IgD-negative memory B cell (primary cell): ENCODE data around the gene SMAD9. TPM values are rescaled to one million over a fixed set of nuclear protein-coding genes. Genes with fewer than 3 reads are reported as not detected.

Source experiments
- H3K27ac Mint-ChIP-seq, 3 donors: one replicate each; pipeline ENCODE4 v1.8.0; 2020 to 2022; ENCODE audit warnings: mild to moderate bottlenecking in 3 of 3, mixed read lengths in 3 of 3, moderate library complexity in 1 of 3
- H3K27me3 Mint-ChIP-seq: one replicate; pipeline ENCODE4 v1.8.0; 2021; ENCODE audit warnings: mixed read lengths
- H3K36me3 Mint-ChIP-seq: one replicate; pipeline ENCODE4 v1.8.0; 2020; ENCODE audit warnings: mild to moderate bottlenecking, mixed read lengths
- H3K4me1 Mint-ChIP-seq, 3 donors: one replicate each; pipeline ENCODE4 v1.8.0; 2020 to 2022; ENCODE audit warnings: mixed read lengths in 3 of 3, mild to moderate bottlenecking in 1 of 3
- H3K4me3 Mint-ChIP-seq, 4 donors: one replicate each; pipeline ENCODE4 v1.8.0; 2020 to 2022; ENCODE audit warnings: mild to moderate bottlenecking in 4 of 4, mixed read lengths in 4 of 4, moderate library complexity in 3 of 4
- H3K9me3 Mint-ChIP-seq, 3 donors: one replicate each; pipeline ENCODE4 v1.8.0; 2020 to 2021; ENCODE audit warnings: mixed read lengths in 3 of 3, mild to moderate bottlenecking in 1 of 3
- polyA plus RNA-seq: library from polyadenylated mRNA; unstranded; fragments of 300-500 nt; fragmentation: Illumina TruSeq; gene quantifications from one replicate; pipeline ENCODE4 v1.2.3, GENCODE V29; 2021

Gene SMAD9
- polyA plus RNA-seq, 1 donor from 2014 or later: 0.04 TPM

- no peak overlapping the region for H3K4me3 Mint-ChIP-seq
- peaks cover 10% of the 10 kb centered on the region for H3K36me3 Mint-ChIP-seq
- H3K9me3 Mint-ChIP-seq: no peaks in the 10 kb centered on the region
- no peaks in the 10 kb centered on the region for H3K27me3 Mint-ChIP-seq
- peaks cover 0 to 3% (median 2%) of the 10 kb centered on the region in 3 donors for H3K4me1 Mint-ChIP-seq
- no peak overlapping the region for H3K27ac Mint-ChIP-seq
Measured at GRCh38 chr13:36834299-36834698, 85.7 kb downstream of the SMAD9 start.

DNA sequence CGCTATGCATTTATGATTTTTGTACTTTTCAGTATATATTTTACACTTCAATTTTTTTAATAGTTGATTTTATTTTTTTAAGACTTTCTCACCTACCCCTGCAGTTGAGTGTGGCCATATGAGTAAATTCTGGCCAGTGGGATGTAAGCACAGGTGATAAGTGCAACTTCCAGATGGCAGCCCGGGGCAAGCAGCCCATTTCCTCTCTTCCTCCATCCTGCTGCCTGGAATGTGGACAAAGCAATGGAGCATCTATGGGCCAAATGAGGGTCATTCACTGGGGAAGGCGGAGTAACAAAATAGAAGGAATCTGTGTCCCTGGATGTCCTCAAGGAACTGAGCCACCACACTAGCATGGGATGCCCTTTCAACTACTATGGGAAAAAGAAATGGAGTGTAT is 88.7 kb downstream of the SMAD9 start:
- H3K36me3 Mint-ChIP-seq: peaks cover 5% of the 10 kb centered on the region
- no peak overlapping the region for H3K4me3 Mint-ChIP-seq
- no peak overlapping the region for H3K27ac Mint-ChIP-seq
- peaks cover 0 to 2% (median 2%) of the 10 kb centered on the region in 3 donors for H3K4me1 Mint-ChIP-seq
- H3K9me3 Mint-ChIP-seq: no peaks in the 10 kb centered on the region
- H3K27me3 Mint-ChIP-seq: no peaks in the 10 kb centered on the region

DNA sequence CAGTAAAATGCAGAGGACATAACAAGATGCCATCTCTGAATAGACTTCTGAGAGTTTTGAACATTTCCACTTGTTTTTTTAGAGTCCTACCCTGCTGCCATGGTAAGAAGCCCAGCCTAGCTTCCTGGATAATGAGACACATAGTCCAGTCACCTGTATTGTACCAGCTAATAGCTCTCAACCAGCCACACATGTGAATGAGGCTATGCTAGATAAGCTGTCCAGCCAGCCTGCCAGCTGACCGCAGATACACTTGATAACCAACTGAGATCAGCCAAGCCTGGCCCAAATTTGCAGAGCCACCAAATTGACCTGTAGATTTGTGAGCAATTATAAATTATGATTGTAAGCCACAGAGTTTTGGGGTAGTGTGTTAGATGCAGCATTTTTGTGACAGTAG is 90.3 kb downstream of the SMAD9 start:
- no peak overlapping the region for H3K4me3 Mint-ChIP-seq
- peaks cover 0 to 2% (median 2%) of the 10 kb centered on the region in 3 donors for H3K4me1 Mint-ChIP-seq
- no peak overlapping the region for H3K27ac Mint-ChIP-seq
- no peaks in the 10 kb centered on the region for H3K27me3 Mint-ChIP-seq
- H3K36me3 Mint-ChIP-seq: peaks cover 3% of the 10 kb centered on the region
- no peaks in the 10 kb centered on the region for H3K9me3 Mint-ChIP-seq

- H3K4me3 Mint-ChIP-seq: peak overlapping the region in 2 of 4 donors; percentile 3 to 53
- H3K27ac Mint-ChIP-seq: no peak overlapping the region
- no peaks in the 10 kb centered on the region for H3K27me3 Mint-ChIP-seq
- H3K36me3 Mint-ChIP-seq: no peaks in the 10 kb centered on the region
- peaks cover 34 to 37% (median 34%) of the 10 kb centered on the region in 3 donors for H3K4me1 Mint-ChIP-seq
- no peaks in the 10 kb centered on the region for H3K9me3 Mint-ChIP-seq
Measured at GRCh38 chr13:36822785-36823184, 97.3 kb downstream of the SMAD9 start.

DNA sequence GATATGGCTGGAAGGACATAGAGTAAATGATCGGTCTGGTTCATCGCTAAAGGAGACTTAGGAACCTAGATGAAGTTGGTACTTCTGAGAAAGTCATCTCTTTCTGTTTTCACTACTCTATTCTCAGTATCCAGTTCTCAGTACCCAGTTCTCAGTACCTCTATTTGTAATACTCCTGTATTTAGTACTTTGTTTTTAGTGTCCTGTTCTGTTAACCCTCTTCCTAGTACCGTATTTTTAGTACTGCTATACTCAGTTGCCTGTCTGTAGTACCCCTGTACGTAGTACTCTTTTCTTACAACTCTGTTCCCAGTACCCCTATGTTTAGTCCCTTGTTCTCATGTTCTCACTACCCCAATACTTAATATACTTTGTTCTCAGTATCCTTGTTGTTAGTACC is 99.8 kb downstream of the SMAD9 start:
- H3K36me3 Mint-ChIP-seq: no peaks in the 10 kb centered on the region
- H3K4me1 Mint-ChIP-seq: peaks cover 34 to 37% (median 34%) of the 10 kb centered on the region in 3 donors
- peak overlapping the region; percentile 92 to 98 (median 96) for H3K4me3 Mint-ChIP-seq
- peak overlapping the region; percentile 73 to 95 (median 88) for H3K27ac Mint-ChIP-seq
- H3K27me3 Mint-ChIP-seq: peaks cover under 1% of the 10 kb centered on the region
- no peaks in the 10 kb centered on the region for H3K9me3 Mint-ChIP-seq

DNA sequence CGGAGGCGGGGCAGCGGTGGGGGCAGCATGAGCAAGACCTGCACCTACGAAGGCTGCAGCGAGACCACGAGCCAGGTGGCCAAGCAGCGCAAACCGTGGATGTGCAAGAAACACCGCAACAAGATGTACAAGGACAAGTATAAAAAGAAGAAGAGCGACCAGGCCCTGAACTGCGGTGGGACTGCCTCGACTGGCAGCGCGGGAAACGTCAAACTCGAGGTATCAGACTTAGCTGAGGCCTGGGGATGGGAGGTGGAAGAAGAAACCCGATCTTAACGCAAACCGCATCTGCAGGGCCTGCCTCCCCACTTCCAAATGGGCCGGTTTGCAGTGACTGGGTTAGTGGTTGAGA is 100.3 kb downstream of the SMAD9 start:
- no peaks in the 10 kb centered on the region for H3K36me3 Mint-ChIP-seq
- peak overlapping the region; percentile 92 to 98 (median 96) for H3K4me3 Mint-ChIP-seq
- peak overlapping the region; percentile 73 to 95 (median 88) for H3K27ac Mint-ChIP-seq
- H3K27me3 Mint-ChIP-seq: peaks cover 4% of the 10 kb centered on the region
- H3K4me1 Mint-ChIP-seq: peaks cover 34 to 37% (median 34%) of the 10 kb centered on the region in 3 donors
- H3K9me3 Mint-ChIP-seq: peaks cover 0 to under 1% (median under 1%) of the 10 kb centered on the region in 3 donors

DNA sequence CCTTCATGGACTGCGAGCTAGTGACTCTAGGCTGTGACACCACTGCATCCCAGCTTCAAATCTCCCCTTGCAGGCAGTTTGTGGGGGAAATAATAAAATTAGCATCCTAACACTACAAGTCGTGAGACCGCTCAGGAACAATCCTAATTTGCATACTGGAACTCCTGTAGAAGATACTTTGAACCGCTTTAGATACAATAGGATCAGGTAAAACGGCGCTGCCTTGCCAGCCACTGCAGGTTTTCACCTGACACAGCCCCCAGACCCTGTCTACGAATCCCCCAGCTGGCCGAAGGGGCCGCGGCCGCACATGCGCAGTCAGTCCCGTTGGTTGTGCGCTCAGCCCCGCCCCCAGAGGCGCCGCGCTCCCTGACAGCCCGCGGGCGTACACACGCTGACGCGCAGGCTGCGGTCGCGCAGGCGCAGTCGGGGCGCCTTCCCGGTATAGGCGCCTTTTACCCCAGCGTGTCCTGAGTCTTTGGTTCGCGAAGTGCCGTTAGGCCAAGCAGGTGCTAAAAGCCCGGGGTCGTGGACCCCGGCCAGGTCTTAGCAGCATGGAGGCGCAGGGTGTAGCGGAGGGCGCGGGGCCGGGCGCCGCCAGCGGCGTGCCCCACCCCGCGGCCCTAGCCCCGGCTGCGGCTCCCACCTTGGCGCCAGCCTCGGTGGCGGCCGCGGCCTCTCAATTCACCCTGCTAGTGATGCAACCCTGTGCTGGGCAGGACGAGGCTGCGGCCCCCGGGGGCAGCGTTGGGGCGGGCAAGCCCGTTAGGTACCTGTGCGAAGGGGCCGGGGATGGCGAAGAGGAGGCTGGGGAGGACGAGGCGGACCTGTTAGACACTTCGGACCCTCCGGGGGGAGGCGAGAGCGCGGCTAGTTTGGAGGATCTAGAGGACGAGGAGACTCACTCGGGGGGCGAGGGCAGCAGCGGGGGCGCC is 101.0 kb downstream of the SMAD9 start, which contains the start of gene RFXAP:
Gene RFXAP (plus strand): TSS at position 419 of the 935 bp plus-strand sequence. CDS start 136 bp downstream, at position 555.
- Mint-ChIP-seq H3K4me3 (peak within 1 kb of the TSS; percentile 92 to 98 (median 96)), H3K9me3 (peaks cover 0 to 6% (median 4%) of the 10 kb centered on the region in 3 donors), H3K27me3 (peaks cover 9% of the 10 kb centered on the region), H3K36me3 (no peaks in the 10 kb centered on the region), H3K27ac (peak within 1 kb of the TSS; percentile 73 to 95 (median 88)), H3K4me1 (peaks cover 33 to 37% (median 35%) of the 10 kb centered on the region in 3 donors)

DNA sequence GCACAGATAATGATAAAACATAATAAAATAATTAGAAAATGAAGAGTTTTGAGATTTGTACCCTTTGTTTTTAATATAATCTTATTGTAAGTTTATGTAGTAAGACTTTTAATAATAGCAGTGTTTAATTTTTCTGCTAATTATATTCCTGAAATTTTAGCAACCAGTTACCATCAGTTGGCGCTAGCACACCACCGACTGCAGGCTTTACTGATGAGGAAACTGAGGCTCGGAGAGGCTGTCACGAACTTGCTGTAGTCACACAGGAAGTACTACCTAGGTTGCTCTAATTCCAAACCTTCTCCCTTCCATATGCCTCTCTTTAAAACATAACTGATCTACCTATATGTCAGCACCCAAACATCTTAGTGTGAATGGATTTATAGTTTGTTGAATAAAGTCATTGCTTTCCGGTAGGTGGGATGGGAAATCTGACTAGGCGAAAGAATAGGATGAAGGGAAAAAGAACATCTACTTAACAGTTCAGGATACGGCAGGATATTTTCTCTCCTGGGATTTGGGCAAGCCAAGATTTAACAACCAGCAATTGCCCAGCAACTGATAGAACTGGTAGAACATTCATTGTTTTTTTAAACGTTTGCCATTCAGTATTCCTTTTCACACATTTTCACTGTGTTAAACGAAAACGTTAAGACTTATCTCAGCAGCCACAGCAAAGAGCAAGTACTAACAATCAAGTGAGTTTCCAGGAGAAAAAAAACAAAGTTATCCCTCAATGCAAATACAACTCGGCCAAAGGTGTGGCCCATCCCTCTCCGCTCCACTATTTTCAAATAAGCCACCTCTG is 101.8 kb downstream of the SMAD9 start:
- Mint-ChIP-seq H3K4me1 (peaks cover 30 to 35% (median 32%) of the 10 kb centered on the region in 3 donors), H3K27ac (peak overlapping the region; percentile 73 to 95 (median 88)), H3K4me3 (peak overlapping the region; percentile 92 to 98 (median 96)), H3K9me3 (peaks cover 0 to 6% (median 4%) of the 10 kb centered on the region in 3 donors), H3K36me3 (no peaks in the 10 kb centered on the region), H3K27me3 (peaks cover 9% of the 10 kb centered on the region)

DNA sequence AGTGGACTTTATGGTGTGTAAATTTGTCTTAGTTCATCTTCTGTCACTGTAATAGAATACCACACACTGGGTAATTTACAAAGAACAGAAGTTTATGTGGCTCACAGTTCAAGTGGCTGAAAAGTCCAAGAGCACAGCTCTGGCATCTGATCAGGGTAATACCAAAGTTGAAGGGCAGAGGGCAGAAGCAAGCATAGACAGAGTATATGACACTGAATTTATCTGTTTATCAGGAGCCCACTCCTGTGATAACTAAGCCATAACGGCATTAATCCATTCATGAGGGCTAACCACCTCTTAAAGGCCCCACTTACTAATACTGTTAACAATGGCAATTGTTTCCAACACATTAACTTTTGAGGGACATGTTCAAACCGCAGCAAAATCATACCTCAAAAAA is 105.0 kb downstream of the SMAD9 start:
- peaks cover 19% of the 10 kb centered on the region for H3K27me3 Mint-ChIP-seq
- H3K36me3 Mint-ChIP-seq: peaks cover 1% of the 10 kb centered on the region
- no peak overlapping the region for H3K4me3 Mint-ChIP-seq
- peaks cover 12 to 19% (median 16%) of the 10 kb centered on the region in 3 donors for H3K4me1 Mint-ChIP-seq
- H3K9me3 Mint-ChIP-seq: peaks cover 0 to 6% (median 4%) of the 10 kb centered on the region in 3 donors
- H3K27ac Mint-ChIP-seq: no peak overlapping the region

DNA sequence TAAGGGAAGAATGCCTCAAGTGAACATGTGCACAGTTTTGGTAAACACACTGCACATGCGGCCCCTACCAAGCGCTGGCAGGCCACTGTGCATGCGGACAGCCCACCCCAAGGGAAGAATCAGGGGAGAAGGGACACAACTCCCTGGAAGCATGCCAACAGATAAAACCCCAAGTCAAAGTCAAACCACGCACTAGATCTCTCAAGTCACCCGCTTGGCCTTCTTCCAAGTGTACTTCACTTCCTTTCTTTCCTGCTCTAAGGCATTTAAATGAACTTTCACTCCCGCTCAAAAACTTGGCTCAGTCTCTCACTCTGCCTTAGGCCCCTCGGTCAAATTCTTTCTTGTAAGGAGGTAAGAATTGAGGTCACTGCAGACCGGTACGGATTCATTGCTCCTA is 105.6 kb downstream of the SMAD9 start:
- Mint-ChIP-seq H3K27ac (no peak overlapping the region), H3K9me3 (peaks cover 0 to 6% (median 4%) of the 10 kb centered on the region in 3 donors), H3K4me1 (peaks cover 8 to 13% (median 11%) of the 10 kb centered on the region in 3 donors), H3K4me3 (peak overlapping the region in 1 of 4 donors; percentile 18), H3K27me3 (peaks cover 24% of the 10 kb centered on the region), H3K36me3 (peaks cover 3% of the 10 kb centered on the region)

DNA sequence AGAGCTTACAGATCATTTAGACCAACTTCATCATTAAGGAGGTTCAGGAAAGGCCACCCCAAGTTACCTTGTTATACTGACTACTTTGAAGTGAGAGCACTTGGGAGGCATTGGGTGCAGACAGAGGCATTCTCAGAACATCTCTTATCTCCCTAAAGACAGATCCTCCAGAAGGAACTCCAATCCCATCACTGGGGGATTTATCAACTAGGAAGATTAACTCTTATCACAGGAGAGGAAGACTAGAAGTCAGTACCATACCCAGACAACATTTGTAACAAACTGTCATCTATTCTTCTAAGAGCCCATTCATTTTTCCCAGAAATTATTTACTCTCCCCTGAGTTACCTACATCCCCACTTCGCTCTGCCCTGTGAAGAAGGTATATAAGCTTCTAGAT is 106.8 kb downstream of the SMAD9 start:
- peaks cover 24% of the 10 kb centered on the region for H3K27me3 Mint-ChIP-seq
- no peak overlapping the region for H3K4me3 Mint-ChIP-seq
- H3K9me3 Mint-ChIP-seq: peaks cover 0 to 6% (median 4%) of the 10 kb centered on the region in 3 donors
- peaks cover 3% of the 10 kb centered on the region for H3K36me3 Mint-ChIP-seq
- peaks cover 2 to 3% (median 2%) of the 10 kb centered on the region in 3 donors for H3K4me1 Mint-ChIP-seq
- no peak overlapping the region for H3K27ac Mint-ChIP-seq

DNA sequence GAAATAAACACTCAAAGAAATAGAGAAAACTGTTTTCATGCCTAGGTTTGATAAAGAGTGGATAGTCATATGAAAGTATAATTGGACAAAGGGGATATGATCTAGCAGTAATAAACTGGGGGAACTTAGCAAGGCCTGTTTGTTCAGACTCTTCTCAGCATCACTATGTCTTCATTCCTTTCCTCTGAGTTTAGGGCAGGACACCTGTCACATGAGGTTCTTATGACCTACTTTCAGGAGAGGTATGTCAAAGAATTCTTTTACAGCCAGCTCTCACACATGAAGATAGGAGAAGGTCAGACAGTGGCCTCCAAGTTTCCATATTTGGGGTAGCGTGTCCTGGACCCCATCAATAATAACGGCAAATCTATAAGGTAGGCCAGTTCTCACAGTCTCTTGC is 112.4 kb downstream of the SMAD9 start:
- H3K36me3 Mint-ChIP-seq: peaks cover 3% of the 10 kb centered on the region
- peaks cover 11 to 25% (median 13%) of the 10 kb centered on the region in 3 donors for H3K4me1 Mint-ChIP-seq
- no peaks in the 10 kb centered on the region for H3K9me3 Mint-ChIP-seq
- H3K27me3 Mint-ChIP-seq: peaks cover 15% of the 10 kb centered on the region
- H3K27ac Mint-ChIP-seq: no peak overlapping the region
- no peak overlapping the region for H3K4me3 Mint-ChIP-seq

DNA sequence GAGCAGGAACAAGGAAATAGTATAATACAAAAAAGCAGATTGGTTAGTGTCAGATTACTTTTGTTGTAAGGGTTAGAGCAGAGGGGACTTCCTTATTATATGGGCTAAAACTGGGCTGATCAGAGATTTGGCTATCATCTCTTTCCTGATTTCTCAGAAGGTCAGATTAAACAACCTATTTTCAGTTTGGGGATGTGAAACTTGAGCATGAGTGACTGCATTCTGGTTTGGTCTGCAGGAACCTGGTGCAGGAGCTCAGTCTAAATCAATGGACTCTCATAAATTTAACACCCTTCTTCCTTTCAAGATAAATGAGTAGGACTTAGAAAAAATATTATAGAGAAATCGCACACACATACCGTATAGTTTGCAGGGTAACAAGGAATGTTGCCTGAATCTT is 113.9 kb downstream of the SMAD9 start:
- peak overlapping the region in 1 of 4 donors; percentile 56 for H3K4me3 Mint-ChIP-seq
- H3K36me3 Mint-ChIP-seq: peaks cover 1% of the 10 kb centered on the region
- H3K4me1 Mint-ChIP-seq: peaks cover 11 to 25% (median 13%) of the 10 kb centered on the region in 3 donors
- H3K27me3 Mint-ChIP-seq: peaks cover 6% of the 10 kb centered on the region
- no peak overlapping the region for H3K27ac Mint-ChIP-seq
- H3K9me3 Mint-ChIP-seq: no peaks in the 10 kb centered on the region

- Mint-ChIP-seq H3K4me3 (no peak overlapping the region), H3K27me3 (peaks cover 5% of the 10 kb centered on the region), H3K9me3 (no peaks in the 10 kb centered on the region), H3K4me1 (peaks cover 11 to 25% (median 13%) of the 10 kb centered on the region in 3 donors), H3K27ac (no peak overlapping the region), H3K36me3 (peaks cover 3% of the 10 kb centered on the region)
Measured at GRCh38 chr13:36804588-36804987, 115.5 kb downstream of the SMAD9 start.

DNA sequence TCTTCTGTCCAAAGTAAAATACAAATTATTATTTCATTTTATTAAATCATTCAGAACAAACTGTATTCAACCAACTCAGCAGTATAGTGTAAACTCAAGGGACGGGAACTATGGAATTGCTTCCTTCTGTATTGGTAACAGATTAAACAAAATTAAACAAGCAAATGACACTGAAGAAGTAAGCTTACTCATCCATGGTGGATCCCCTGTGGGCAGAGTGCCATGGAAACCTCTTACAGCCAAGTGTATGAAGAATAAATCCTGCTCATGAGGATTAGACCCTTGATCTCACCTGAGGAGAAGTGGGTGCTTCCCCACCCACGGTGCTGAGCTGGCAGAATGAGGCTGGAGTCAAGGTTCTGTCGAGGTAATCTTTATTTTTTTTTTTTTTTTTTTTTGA is 119.0 kb downstream of the SMAD9 start:
- H3K27me3 Mint-ChIP-seq: peaks cover 10% of the 10 kb centered on the region
- peaks cover 3% of the 10 kb centered on the region for H3K36me3 Mint-ChIP-seq
- H3K9me3 Mint-ChIP-seq: no peaks in the 10 kb centered on the region
- H3K4me3 Mint-ChIP-seq: no peak overlapping the region
- H3K27ac Mint-ChIP-seq: no peak overlapping the region
- peaks cover 6 to 14% (median 6%) of the 10 kb centered on the region in 3 donors for H3K4me1 Mint-ChIP-seq
